ENCODE data around the gene RABAC1. TPM values are rescaled to one million over a fixed set of nuclear protein-coding genes. Genes with fewer than 3 reads are reported as not detected.
"Not testable (repeated sequence)": the region's sequence is repeated elsewhere in the genome, so short reads cannot be mapped to it uniquely, and the experiment has no call there.

RABAC1 gene
- total RNA-seq, 2 experiments from 2014 or later, result 96.0 to 102 TPM

DNA sequence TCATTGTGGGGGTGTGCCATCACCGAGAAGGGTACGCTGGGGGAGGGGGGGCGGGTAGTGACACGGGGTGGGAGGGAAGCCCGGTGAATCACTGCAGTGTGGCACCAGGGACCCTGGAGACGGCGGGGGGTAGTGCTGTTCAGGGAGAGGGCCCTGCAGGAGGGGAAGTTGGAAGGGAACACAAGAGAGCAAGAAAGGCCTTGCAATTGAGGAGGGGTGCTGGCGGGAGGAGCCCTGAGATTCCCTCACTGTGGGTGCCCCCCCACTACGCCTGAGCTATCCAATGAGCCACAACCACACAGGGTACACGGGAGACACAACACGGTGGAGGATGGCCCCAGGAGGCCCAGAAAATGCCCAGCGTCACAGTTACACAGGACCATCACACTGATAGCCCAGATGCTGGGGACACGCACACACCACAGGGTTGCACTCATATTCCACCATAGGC, 35.4 kb upstream of the RABAC1 start:
- H3K27me3 ChIP-seq (ENCODE audit: control insufficient read depth in 1 of 2, insufficient read depth in 2 of 2, low read length in 2 of 2), result peaks cover 38 to 44% of the 10 kb centered on the region in 2 experiments
- H3K4me3 Mint-ChIP-seq, result peak overlapping the region; percentile 55
- peaks cover 42% of the 10 kb centered on the region for H3K27me3 Mint-ChIP-seq
- intact Hi-C loops (cut with DNase I, micrococcal nuclease), result no loop called here
- H3K9me3 Mint-ChIP-seq, result no peaks in the 10 kb centered on the region
- ChIA-PET POLR2A (no interaction called here), CTCF (no interaction called here)
- no peak overlapping the region for H3K27ac Mint-ChIP-seq
- no peaks in the 10 kb centered on the region for H3K9me3 ChIP-seq (ENCODE audit: control insufficient read depth in 1 of 2, insufficient read depth in 1 of 2, low read length in 2 of 2)
- ATAC-seq (ENCODE audit: poor library complexity) (peak; percentile 3), DNase-seq (peak in 3 of 14 experiments; percentile 6 to 49 (median 43))
- peaks cover 32% of the 10 kb centered on the region for H3K4me1 ChIP-seq (ENCODE audit: insufficient read depth, low read length)
- no peaks in the 10 kb centered on the region for H3K36me3 Mint-ChIP-seq (ENCODE audit: low read depth)
- H3K36me3 ChIP-seq (ENCODE audit: insufficient read depth, low read length), result no peaks in the 10 kb centered on the region
- TF ChIP-seq, protein P1, sequence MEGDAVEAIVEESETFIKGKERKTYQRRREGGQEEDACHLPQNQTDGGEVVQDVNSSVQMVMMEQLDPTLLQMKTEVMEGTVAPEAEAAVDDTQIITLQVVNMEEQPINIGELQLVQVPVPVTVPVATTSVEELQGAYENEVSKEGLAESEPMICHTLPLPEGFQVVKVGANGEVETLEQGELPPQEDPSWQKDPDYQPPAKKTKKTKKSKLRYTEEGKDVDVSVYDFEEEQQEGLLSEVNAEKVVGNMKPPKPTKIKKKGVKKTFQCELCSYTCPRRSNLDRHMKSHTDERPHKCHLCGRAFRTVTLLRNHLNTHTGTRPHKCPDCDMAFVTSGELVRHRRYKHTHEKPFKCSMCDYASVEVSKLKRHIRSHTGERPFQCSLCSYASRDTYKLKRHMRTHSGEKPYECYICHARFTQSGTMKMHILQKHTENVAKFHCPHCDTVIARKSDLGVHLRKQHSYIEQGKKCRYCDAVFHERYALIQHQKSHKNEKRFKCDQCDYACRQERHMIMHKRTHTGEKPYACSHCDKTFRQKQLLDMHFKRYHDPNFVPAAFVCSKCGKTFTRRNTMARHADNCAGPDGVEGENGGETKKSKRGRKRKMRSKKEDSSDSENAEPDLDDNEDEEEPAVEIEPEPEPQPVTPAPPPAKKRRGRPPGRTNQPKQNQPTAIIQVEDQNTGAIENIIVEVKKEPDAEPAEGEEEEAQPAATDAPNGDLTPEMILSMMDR (IDR thresholded peaks at IDR 0.05), result no peak
- H3K4me3 ChIP-seq (ENCODE audit: low read length), result peak overlapping the region; percentile 30
- H3K27ac ChIP-seq (ENCODE audit: low read depth in 1 of 2, low read length in 2 of 2), result no peak overlapping the region
- H3K4me1 Mint-ChIP-seq (ENCODE audit: low read depth), result peaks cover 39% of the 10 kb centered on the region

DNA sequence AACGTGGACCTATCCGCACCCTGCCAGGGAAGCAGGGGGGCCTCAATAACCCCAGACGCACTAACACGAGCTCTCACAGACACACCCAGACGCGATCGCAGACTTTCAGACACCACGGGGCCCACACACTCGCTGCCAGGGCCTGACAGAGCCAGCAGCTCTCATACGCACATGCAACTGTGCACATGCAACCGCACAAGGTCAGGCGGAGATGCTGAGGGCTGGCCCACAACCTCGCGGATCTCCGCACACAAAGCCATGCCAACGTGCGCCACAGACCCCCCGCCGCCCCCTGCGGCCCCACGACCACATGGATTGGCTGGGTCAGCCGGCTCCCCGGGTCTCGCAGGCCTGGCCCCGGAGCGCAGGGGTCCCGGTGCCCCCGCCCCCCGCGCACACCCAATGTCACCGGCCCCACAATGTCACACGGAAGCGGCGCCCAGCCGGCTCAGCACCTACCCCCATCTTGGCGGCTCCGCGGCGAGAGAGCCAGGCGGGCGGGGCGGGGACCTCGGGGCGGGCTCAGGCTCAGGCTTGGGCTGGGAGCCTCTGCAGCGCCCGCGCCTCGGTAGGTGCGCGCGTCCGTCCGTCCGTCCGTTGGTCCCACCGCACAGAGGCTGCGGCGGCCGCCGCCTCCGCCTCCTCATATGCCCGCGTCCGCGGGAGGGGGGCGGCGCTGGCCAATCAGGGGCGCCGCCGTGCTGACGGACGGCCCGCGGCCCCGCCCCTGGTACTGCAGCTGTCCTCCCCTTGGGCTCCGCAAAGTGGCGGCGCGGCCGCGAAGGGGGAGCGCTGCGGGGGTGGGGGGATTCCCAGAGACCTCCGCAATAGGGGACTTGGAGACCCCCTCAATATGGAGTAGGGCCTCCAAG, 34.7 kb upstream of the RABAC1 start, which contains the start of gene ATP1A3:
ATP1A3 (minus strand) TSS at position 619 of the 872 bp plus-strand sequence; CDS start at position 465, 154 bp downstream.
- peak; percentile 23 to 81 (median 53) for DNase-seq
- Histone ChIP-seq H3K27ac (ENCODE audit: low read depth in 1 of 2, low read length in 2 of 2) (no peak within 1 kb of the TSS), H3K27me3 (ENCODE audit: control insufficient read depth in 1 of 2, insufficient read depth in 2 of 2, low read length in 2 of 2) (peaks cover 34 to 39% of the 10 kb centered on the region in 2 experiments), H3K4me1 (ENCODE audit: insufficient read depth, low read length) (peaks cover 32% of the 10 kb centered on the region), H3K36me3 (ENCODE audit: insufficient read depth, low read length) (no peaks in the 10 kb centered on the region), H3K9me3 (ENCODE audit: control insufficient read depth in 1 of 2, insufficient read depth in 1 of 2, low read length in 2 of 2) (no peaks in the 10 kb centered on the region), H3K4me3 (ENCODE audit: low read length) (peak within 1 kb of the TSS; percentile 62)
- CTCF ChIA-PET, result no interaction called here
- peak; percentile 75 for ATAC-seq (ENCODE audit: poor library complexity)
- POLR2A ChIA-PET, result no interaction called here
- peaks cover 39% of the 10 kb centered on the region for H3K4me1 Mint-ChIP-seq (ENCODE audit: low read depth)
- no peaks in the 10 kb centered on the region for H3K9me3 Mint-ChIP-seq
- H3K4me3 Mint-ChIP-seq, result peak within 1 kb of the TSS; percentile 68
- H3K36me3 Mint-ChIP-seq (ENCODE audit: low read depth), result no peaks in the 10 kb centered on the region
- TF ChIP-seq, protein P1 (IDR thresholded peaks at IDR 0.05), result no peak
- intact Hi-C loops (cut with DNase I, micrococcal nuclease), result no loop called here
- H3K27ac Mint-ChIP-seq, result no peak within 1 kb of the TSS
- H3K27me3 Mint-ChIP-seq, result peaks cover 37% of the 10 kb centered on the region

DNA sequence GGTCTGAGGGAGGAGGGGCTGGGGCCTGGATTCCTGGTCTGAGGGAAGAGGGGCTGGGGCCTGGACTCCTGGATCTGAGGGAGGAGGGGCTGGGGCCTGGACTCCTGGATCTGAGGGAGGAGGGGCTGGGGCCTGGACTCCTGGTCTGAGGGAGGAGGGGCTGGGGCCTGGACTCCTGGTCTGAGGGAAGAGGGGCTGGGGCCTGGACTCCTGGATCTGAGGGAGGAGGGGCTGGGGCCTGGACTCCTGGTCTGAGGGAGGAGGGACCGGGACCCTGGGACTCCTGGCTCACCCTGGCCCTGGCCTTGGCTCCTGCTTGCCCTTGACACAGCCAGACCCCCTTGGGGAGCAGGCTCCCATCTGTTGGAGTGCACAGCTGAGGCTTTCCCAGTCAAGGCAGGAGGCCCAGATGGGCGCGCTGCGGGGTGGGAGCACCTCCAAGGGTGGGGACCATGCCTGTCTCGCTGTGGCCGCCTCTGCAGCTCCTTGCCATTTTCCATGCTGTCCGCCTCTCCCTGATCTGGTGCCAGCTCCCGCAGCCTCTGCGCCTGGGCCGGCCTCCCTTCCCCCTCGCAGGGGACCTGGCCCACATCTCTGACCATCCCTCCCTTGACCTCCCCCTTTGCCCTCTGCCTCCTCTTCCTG, 32.9 kb upstream of the RABAC1 start:
- intact Hi-C loops (cut with DNase I, micrococcal nuclease); POLR2A ChIA-PET; H3K36me3 ChIP-seq (ENCODE audit: insufficient read depth, low read length); CTCF ChIA-PET; DNase-seq; H3K9me3 Mint-ChIP-seq; H3K27ac ChIP-seq (ENCODE audit: low read depth in 1 of 2, low read length in 2 of 2); H3K36me3 Mint-ChIP-seq (ENCODE audit: low read depth); H3K27ac Mint-ChIP-seq; H3K4me3 ChIP-seq (ENCODE audit: low read length); H3K9me3 ChIP-seq (ENCODE audit: control insufficient read depth in 1 of 2, insufficient read depth in 1 of 2, low read length in 2 of 2); ATAC-seq (ENCODE audit: poor library complexity): not testable (repeated sequence)
- Mint-ChIP-seq H3K27me3 (peaks cover 26% of the 10 kb centered on the region), H3K4me1 (ENCODE audit: low read depth) (peaks cover 29% of the 10 kb centered on the region), H3K4me3 (peak overlapping the region; percentile 76)
- H3K4me1 ChIP-seq (ENCODE audit: insufficient read depth, low read length), result peaks cover 17% of the 10 kb centered on the region
- H3K27me3 ChIP-seq (ENCODE audit: control insufficient read depth in 1 of 2, insufficient read depth in 2 of 2, low read length in 2 of 2), result peaks cover 20 to 26% of the 10 kb centered on the region in 2 experiments
